Measurements from ENCODE around the gene FBXW9. TPM values are rescaled to one million over a fixed set of nuclear protein-coding genes. Genes with fewer than 3 reads are reported as not detected.

The FBXW9 gene
- total RNA-seq, 3 donors from 2014 or later (not counting 1 experiment from before 2014, with no cell fraction given), result 2.2 to 3.2 (median 2.9) TPM

GRCh38 chr19:12641456-12641855 is 55.0 kb downstream of the FBXW9 start:
- intact Hi-C loops (cut with micrococcal nuclease), result loop anchor here (2.0 kb wide), 1 partner anchor 31 kb away; no protein-coding TSS in a partner anchor

GRCh38 chr19:12639901-12640613 is 56.4 kb downstream of the FBXW9 start:
- H3K27me3 Mint-ChIP-seq (ENCODE audit: low read depth in 2 of 2), result no peaks in the 10 kb centered on the region
- H3K27ac ChIP-seq (ENCODE audit: low read length), result no peak overlapping the region
- intact Hi-C loops (cut with micrococcal nuclease), result loop anchor here (2.0 kb wide), 1 partner anchor 33 kb away; no protein-coding TSS in a partner anchor

More at GRCh38 chr19:12641456-12641855, 55.0 kb downstream of the FBXW9 start:
- H3K4me3 Mint-ChIP-seq, result no peak overlapping the region
- no peaks in the 10 kb centered on the region for H3K9me3 Mint-ChIP-seq
- no peak overlapping the region for H3K4me3 ChIP-seq (ENCODE audit: low read length)
- 91% methylated on average over 13 of the region's 13 CpGs for WGBS (ENCODE audit: insufficient coverage)
- ATAC-seq (no peak), DNase-seq (no peak)
- H3K36me3 ChIP-seq (ENCODE audit: control insufficient read depth, insufficient read depth, low read length), result no peaks in the 10 kb centered on the region
- no peaks in the 10 kb centered on the region for H3K27me3 ChIP-seq (ENCODE audit: control insufficient read depth, insufficient read depth, low read length)
- peaks cover 7 to 9% of the 10 kb centered on the region in 2 donors for H3K4me1 Mint-ChIP-seq
- H3K36me3 Mint-ChIP-seq, result no peaks in the 10 kb centered on the region
- TF ChIP-seq CTCF (IDR thresholded peaks at IDR 0.05), result no peak
- H3K27ac Mint-ChIP-seq, result no peak overlapping the region
- H3K9me3 ChIP-seq (ENCODE audit: control insufficient read depth, insufficient read depth, low read length), result no peaks in the 10 kb centered on the region
- H3K4me1 ChIP-seq (ENCODE audit: control insufficient read depth, insufficient read depth, low read length), result peaks cover 11% of the 10 kb centered on the region
- no peak overlapping the region for H3K27ac ChIP-seq (ENCODE audit: low read length)
- no peaks in the 10 kb centered on the region for H3K27me3 Mint-ChIP-seq (ENCODE audit: low read depth in 2 of 2)

More at GRCh38 chr19:12639901-12640613, 56.4 kb downstream of the FBXW9 start:
- Histone ChIP-seq H3K27me3 (ENCODE audit: control insufficient read depth, insufficient read depth, low read length) (no peaks in the 10 kb centered on the region), H3K36me3 (ENCODE audit: control insufficient read depth, insufficient read depth, low read length) (no peaks in the 10 kb centered on the region), H3K9me3 (ENCODE audit: control insufficient read depth, insufficient read depth, low read length) (no peaks in the 10 kb centered on the region), H3K4me3 (ENCODE audit: low read length) (peak overlapping the region; percentile 19), H3K4me1 (ENCODE audit: control insufficient read depth, insufficient read depth, low read length) (peaks cover 11% of the 10 kb centered on the region)
- Mint-ChIP-seq H3K36me3 (no peaks in the 10 kb centered on the region), H3K27ac (peak overlapping the region; percentile 56 to 87), H3K9me3 (no peaks in the 10 kb centered on the region), H3K4me1 (peaks cover 7 to 13% of the 10 kb centered on the region in 2 donors), H3K4me3 (peak overlapping the region; percentile 62)
- DNase-seq (peak; percentile 74 to 89), ATAC-seq (peak; percentile 96)
- WGBS (ENCODE audit: insufficient coverage), result 11% methylated on average over 39 of the region's 39 CpGs
- peak; percentile 74 for TF ChIP-seq CTCF (IDR thresholded peaks at IDR 0.05)

Other genes with a start within 250 kb of the FBXW9 start
- gene ZNF709, start 211.8 kb downstream of the FBXW9 start, total RNA-seq, result 1 to 10 TPM; 4.1 to 4.7 (median 4.1) TPM
- 10 to 100 TPM; 22.0 to 27.1 (median 23.3) TPM for gene ZNF564, start 145.1 kb downstream of the FBXW9 start, total RNA-seq
- gene ZNF490, start 85.8 kb downstream of the FBXW9 start, total RNA-seq, result 10 to 100 TPM; 12.0 to 21.4 (median 20.9) TPM
- 10 to 100 TPM; 52.6 to 62.0 (median 56.5) TPM for gene ZNF791, start 85.7 kb downstream of the FBXW9 start, total RNA-seq
- 100 to 1,000 TPM; 107 to 118 (median 112) TPM for gene MAN2B1, start 29.9 kb downstream of the FBXW9 start, total RNA-seq
- gene WDR83, start 29.8 kb downstream of the FBXW9 start, total RNA-seq, result 10 to 100 TPM; 17.0 to 25.8 (median 25.1) TPM
- 100 to 1,000 TPM; 143 to 193 (median 145) TPM for gene DHPS, start 14.8 kb downstream of the FBXW9 start, total RNA-seq
- not detected for gene GNG14, start 8.6 kb downstream of the FBXW9 start, total RNA-seq
- 10 to 100 TPM; 56.8 to 66.6 (median 58.2) TPM for gene TNPO2, start 27.3 kb upstream of the FBXW9 start, total RNA-seq
- gene TRIR, start 38.1 kb upstream of the FBXW9 start, total RNA-seq, result 100 to 1,000 TPM; 217 to 228 (median 219) TPM
- gene GET3, start 40.9 kb upstream of the FBXW9 start, total RNA-seq, result 10 to 100 TPM; 42.2 to 51.3 (median 44.2) TPM
- gene BEST2, start 55.2 kb upstream of the FBXW9 start, total RNA-seq, result not detected
- 10 to 100 TPM; 13.3 to 15.3 (median 13.9) TPM for gene HOOK2, start 78.9 kb upstream of the FBXW9 start, total RNA-seq
- 100 to 1,000 TPM; 781 to 903 (median 859) TPM for gene JUNB, start 94.9 kb upstream of the FBXW9 start, total RNA-seq
- gene PRDX2, start 105.2 kb upstream of the FBXW9 start, total RNA-seq, result 10 to 100 TPM; 28.8 to 67.1 (median 66.9) TPM
- gene THSD8, start 105.4 kb upstream of the FBXW9 start, total RNA-seq, result 1 to 10 TPM; 1.7 to 2.8 (median 2.2) TPM
- 1 to 10 TPM; 6.6 to 8.7 (median 7.4) TPM for gene RNASEH2A, start 110.0 kb upstream of the FBXW9 start, total RNA-seq
- not detected for gene RTBDN, start 137.9 kb upstream of the FBXW9 start, total RNA-seq
- under 1 TPM in 2 of 3 donors, not detected in 1; 0.07 to 0.88 TPM for gene MAST1, start 141.9 kb upstream of the FBXW9 start, total RNA-seq
- 10 to 100 TPM; 28.3 to 31.7 (median 31.2) TPM for gene DNASE2, start 184.8 kb upstream of the FBXW9 start, total RNA-seq
- not detected for gene KLF1, start 190.6 kb upstream of the FBXW9 start, total RNA-seq
- gene GCDH, start 194.5 kb upstream of the FBXW9 start, total RNA-seq, result 10 to 100 TPM; 35.9 to 41.7 (median 36.3) TPM
- gene SYCE2, start 222.7 kb upstream of the FBXW9 start, total RNA-seq, result 1 to 10 TPM in 1 of 3 donors, under 1 TPM in 2; 0.88 to 2.2 (median 0.92) TPM
- gene FARSA, start 237.1 kb upstream of the FBXW9 start, total RNA-seq, result 10 to 100 TPM; 29.3 to 34.5 (median 32.0) TPM
- gene CALR, start 242.0 kb upstream of the FBXW9 start, total RNA-seq, result 100 to 1,000 TPM; 588 to 813 (median 763) TPM
- gene RAD23A, start 249.2 kb upstream of the FBXW9 start, total RNA-seq, result 10 to 100 TPM; 79.2 to 81.2 (median 80.3) TPM